GM23338 (cell line): ENCODE data around the gene PPIP5K2.

Experiments
- EZH2 ChIP-seq: fragments of 200-600 bp; sonication (generic); IDR thresholded peaks from one replicate; pipeline ENCODE4 v1.8.0; 2017; ENCODE audit warnings: antibody characterized with exemption, mild to moderate bottlenecking, low read depth; ENCODE audit not compliant: unreplicated experiment
- EZH2phosphoT487 ChIP-seq: fragments of 200-600 bp; sonication (generic); IDR thresholded peaks from one replicate; pipeline ENCODE4 v1.8.1; 2018; ENCODE audit warnings: antibody characterized with exemption; ENCODE audit not compliant: unreplicated experiment
- NANOG ChIP-seq: IDR thresholded peaks from 2 replicates; pipeline ENCODE4 v1.6.1; 2016; ENCODE audit warnings: antibody characterized with exemption, borderline replicate concordance
- POLR2AphosphoS5 ChIP-seq: IDR thresholded peaks from 2 replicates; pipeline ENCODE4 v1.6.1; 2016; ENCODE audit warnings: antibody characterized with exemption, low read depth
- TF ChIP-seq, protein P1 (sequence below), 2 experiments: fragments of 200-600 bp in 1 of 2; sonication (generic) in 1 of 2; conservative IDR thresholded peaks; 2 replicates each; pipeline versions ENCODE4 v1.5.1 to v1.6.1; 2016 to 2017; ENCODE audit warnings: antibody characterized with exemption in 2 of 2, low read depth in 2 of 2, mild to moderate bottlenecking in 2 of 2, moderate library complexity in 1 of 2
- TF ChIP-seq, protein P2 (sequence below): IDR thresholded peaks from one replicate; pipeline ENCODE4 v1.6.1; 2018; ENCODE audit warnings: antibody characterized with exemption; ENCODE audit not compliant: unreplicated experiment

DNA sequence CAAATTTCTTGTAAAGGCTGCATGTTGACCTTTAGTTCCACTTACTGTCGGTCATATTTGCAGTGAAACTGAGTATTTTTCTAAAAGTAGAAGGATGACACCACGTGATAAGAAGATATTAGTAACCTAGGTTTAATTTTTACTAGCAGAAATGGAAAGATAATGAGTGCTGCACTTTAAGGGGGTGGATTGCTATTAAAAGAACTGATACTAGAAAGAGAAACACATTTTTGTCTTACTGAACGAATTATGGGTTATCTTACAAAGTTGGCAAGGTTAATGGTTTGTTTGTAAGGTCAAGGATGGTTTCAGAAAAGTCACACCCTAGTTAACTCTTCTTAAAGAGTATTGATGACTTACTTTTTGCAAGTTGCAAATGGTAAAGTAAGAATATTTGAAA lies 140.8 kb downstream of the PPIP5K2 start:
- TF ChIP-seq POLR2AphosphoS5 (no peak), NANOG (no peak), EZH2phosphoT487 (no peak), EZH2 (no peak)
- TF ChIP-seq, protein P1, sequence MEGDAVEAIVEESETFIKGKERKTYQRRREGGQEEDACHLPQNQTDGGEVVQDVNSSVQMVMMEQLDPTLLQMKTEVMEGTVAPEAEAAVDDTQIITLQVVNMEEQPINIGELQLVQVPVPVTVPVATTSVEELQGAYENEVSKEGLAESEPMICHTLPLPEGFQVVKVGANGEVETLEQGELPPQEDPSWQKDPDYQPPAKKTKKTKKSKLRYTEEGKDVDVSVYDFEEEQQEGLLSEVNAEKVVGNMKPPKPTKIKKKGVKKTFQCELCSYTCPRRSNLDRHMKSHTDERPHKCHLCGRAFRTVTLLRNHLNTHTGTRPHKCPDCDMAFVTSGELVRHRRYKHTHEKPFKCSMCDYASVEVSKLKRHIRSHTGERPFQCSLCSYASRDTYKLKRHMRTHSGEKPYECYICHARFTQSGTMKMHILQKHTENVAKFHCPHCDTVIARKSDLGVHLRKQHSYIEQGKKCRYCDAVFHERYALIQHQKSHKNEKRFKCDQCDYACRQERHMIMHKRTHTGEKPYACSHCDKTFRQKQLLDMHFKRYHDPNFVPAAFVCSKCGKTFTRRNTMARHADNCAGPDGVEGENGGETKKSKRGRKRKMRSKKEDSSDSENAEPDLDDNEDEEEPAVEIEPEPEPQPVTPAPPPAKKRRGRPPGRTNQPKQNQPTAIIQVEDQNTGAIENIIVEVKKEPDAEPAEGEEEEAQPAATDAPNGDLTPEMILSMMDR (conservative IDR thresholded peaks at IDR 0.05; ENCODE audit: low read depth in 2 of 2) = no peak
- TF ChIP-seq, protein P2, sequence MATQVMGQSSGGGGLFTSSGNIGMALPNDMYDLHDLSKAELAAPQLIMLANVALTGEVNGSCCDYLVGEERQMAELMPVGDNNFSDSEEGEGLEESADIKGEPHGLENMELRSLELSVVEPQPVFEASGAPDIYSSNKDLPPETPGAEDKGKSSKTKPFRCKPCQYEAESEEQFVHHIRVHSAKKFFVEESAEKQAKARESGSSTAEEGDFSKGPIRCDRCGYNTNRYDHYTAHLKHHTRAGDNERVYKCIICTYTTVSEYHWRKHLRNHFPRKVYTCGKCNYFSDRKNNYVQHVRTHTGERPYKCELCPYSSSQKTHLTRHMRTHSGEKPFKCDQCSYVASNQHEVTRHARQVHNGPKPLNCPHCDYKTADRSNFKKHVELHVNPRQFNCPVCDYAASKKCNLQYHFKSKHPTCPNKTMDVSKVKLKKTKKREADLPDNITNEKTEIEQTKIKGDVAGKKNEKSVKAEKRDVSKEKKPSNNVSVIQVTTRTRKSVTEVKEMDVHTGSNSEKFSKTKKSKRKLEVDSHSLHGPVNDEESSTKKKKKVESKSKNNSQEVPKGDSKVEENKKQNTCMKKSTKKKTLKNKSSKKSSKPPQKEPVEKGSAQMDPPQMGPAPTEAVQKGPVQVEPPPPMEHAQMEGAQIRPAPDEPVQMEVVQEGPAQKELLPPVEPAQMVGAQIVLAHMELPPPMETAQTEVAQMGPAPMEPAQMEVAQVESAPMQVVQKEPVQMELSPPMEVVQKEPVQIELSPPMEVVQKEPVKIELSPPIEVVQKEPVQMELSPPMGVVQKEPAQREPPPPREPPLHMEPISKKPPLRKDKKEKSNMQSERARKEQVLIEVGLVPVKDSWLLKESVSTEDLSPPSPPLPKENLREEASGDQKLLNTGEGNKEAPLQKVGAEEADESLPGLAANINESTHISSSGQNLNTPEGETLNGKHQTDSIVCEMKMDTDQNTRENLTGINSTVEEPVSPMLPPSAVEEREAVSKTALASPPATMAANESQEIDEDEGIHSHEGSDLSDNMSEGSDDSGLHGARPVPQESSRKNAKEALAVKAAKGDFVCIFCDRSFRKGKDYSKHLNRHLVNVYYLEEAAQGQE = no peak
